Measurements from ENCODE around the gene MAPKAP1. TPM values are rescaled to one million over a fixed set of nuclear protein-coding genes. Genes with fewer than 3 reads are reported as not detected.
A peak's percentile ranks its signal among the peaks of the same experiment; 100 is the strongest.

MAPKAP1 gene
- total and polyA plus RNA-seq, 9 of the 15 experiments (the other 6 are each of a cell fraction or from before 2014, with no cell fraction given): 2.6 to 82.1 (median 61.1) TPM

DNA sequence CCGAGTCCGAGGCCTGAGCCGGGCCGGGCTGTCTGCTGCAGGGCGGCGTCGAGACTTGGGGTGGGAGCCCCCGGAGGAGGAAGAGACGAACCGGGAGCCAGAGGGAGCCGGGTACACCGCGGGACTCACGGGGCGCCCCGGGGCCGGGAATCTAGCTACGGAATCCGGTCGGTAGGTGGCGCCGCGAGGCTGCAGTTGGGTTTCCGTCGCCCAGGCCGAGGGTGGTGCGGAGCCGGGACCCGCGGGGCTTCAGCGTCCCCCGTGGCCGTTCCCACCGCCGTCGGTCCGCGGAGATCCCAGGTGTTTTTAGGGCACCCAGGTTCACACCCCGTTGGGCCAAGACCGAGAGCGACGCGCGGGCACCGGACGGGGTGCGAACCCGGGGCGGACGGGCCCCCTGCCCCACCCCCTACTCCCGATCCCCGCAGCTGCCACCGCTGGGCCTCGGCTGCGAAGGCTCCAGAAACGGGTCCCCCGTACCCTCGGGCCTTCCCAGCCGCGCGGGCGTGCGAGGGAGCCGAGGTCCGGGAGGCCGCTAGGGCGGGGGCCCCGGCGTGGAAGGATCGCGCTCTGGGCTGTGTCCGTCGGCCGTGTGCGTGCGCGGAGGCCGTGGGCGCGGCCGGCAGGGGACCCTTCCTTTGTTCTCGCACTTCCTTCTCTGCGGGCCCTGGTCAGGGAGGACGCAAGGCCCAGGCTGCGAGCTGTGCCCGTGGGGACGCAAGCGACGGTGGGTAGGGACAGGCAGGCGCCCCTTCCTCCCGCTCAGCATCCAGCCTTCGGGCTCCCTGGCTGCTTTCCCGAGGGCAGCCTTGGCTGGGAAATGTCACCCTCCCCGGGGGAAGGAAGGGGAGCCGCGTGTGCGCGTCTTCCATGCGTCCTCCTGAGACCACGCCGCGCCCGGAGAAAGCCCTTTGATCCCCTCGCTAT lies 298.8 kb downstream of the MAPKAP1 start (continued):
- no peak for TF ChIP-seq SMAD1 (IDR thresholded peaks at IDR 0.05; ENCODE audit: low read depth, low read length, partially characterized antibody)
- TF ChIP-seq GMEB1 (CRISPR knock-in tag; IDR thresholded peaks at IDR 0.05): no peak
- TF ChIP-seq ZNF655 (CRISPR knock-in tag; IDR thresholded peaks at IDR 0.05): no peak
- TF ChIP-seq FOXO4 (CRISPR knock-in tag; IDR thresholded peaks at IDR 0.05): no peak
- TF ChIP-seq, protein P1, sequence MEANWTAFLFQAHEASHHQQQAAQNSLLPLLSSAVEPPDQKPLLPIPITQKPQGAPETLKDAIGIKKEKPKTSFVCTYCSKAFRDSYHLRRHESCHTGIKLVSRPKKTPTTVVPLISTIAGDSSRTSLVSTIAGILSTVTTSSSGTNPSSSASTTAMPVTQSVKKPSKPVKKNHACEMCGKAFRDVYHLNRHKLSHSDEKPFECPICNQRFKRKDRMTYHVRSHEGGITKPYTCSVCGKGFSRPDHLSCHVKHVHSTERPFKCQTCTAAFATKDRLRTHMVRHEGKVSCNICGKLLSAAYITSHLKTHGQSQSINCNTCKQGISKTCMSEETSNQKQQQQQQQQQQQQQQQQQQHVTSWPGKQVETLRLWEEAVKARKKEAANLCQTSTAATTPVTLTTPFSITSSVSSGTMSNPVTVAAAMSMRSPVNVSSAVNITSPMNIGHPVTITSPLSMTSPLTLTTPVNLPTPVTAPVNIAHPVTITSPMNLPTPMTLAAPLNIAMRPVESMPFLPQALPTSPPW (CRISPR knock-in tag; IDR thresholded peaks at IDR 0.05): peak; percentile 33; the same call in 1 of the 2 replicates
- no peak for TF ChIP-seq DDX20 (tag; IDR thresholded peaks at IDR 0.05; ENCODE audit: low read depth)
- TF ChIP-seq MAFK (IDR thresholded peaks at IDR 0.05; ENCODE audit: low read length): no peak
- TF ChIP-seq ZFP36 (IDR thresholded peaks at IDR 0.05; ENCODE audit: low read depth, low read length, partially characterized antibody): no peak
- TF ChIP-seq ZNF79 (CRISPR knock-in tag; IDR thresholded peaks at IDR 0.05; ENCODE audit: low read depth): no peak
- no peak for TF ChIP-seq TFE3 (CRISPR knock-in tag; IDR thresholded peaks at IDR 0.05)
- TF ChIP-seq SNAPC5 (CRISPR knock-in tag; IDR thresholded peaks at IDR 0.05): no peak
- no peak for TF ChIP-seq GTF2E2 (tag; IDR thresholded peaks at IDR 0.05)
- no peak for TF ChIP-seq PTBP1 (IDR thresholded peaks at IDR 0.05; ENCODE audit: low read depth, low read length)
- no peak for TF ChIP-seq SMARCC2 (IDR thresholded peaks at IDR 0.05; ENCODE audit: low read depth)
- TF ChIP-seq ZNF766 (CRISPR knock-in tag; conservative IDR thresholded peaks at IDR 0.05): no peak
- no peak for TF ChIP-seq ELF2 (CRISPR knock-in tag; IDR thresholded peaks at IDR 0.05)
- no peak for TF ChIP-seq MTA2 (IDR thresholded peaks at IDR 0.05; ENCODE audit: low read depth)
- peak; percentile 41 for TF ChIP-seq RBBP5 (IDR thresholded peaks at IDR 0.05; ENCODE audit: borderline replicate concordance, insufficient read depth, low read length, poor library complexity, severe bottlenecking)

All from K562 (cell line).